GM06990 (cell line): ENCODE data around the gene LDLRAD4.

Source experiments
- DNase-seq: peaks from one replicate; pipeline ENCODE4 v3.0.0-alpha.2; 2011; ENCODE audit not compliant: insufficient read length; ENCODE audit errors: extremely low read depth
- H3K27me3 ChIP-seq: replicated peaks from 2 replicates; pipeline ENCODE4 v1.6.0; 2011; ENCODE audit warnings: low read length; ENCODE audit not compliant: control insufficient read depth, insufficient read depth
- H3K36me3 ChIP-seq: 2 replicates; pipeline ENCODE4 v1.5.1; 2011; ENCODE audit warnings: low read length; ENCODE audit not compliant: control insufficient read depth, insufficient read depth
- H3K4me3 ChIP-seq: replicated peaks from 2 replicates; pipeline ENCODE4 v1.5.1; 2011; ENCODE audit warnings: low read depth, mild to moderate bottlenecking, control low read depth, low read length
- CTCF ChIP-seq: IDR thresholded peaks from 2 replicates; pipeline ENCODE4 v1.5.1; 2011; ENCODE audit warnings: low read length, control low read depth, mild to moderate bottlenecking, inconsistent platforms; ENCODE audit not compliant: insufficient read depth, poor library complexity, severe bottlenecking

LDLRAD4 gene

GRCh38 chr18:13291745-13292447 is 73.3 kb downstream of the LDLRAD4 start:
- Histone ChIP-seq H3K27me3 (no peaks in the 10 kb centered on the region), H3K36me3 (no peaks in the 10 kb centered on the region), H3K4me3 (no peak overlapping the region)
- DNase-seq: no peak
- TF ChIP-seq CTCF: no peak

GRCh38 chr18:13292736-13293135 is 74.2 kb downstream of the LDLRAD4 start:
- H3K4me3 ChIP-seq: no peak overlapping the region
- TF ChIP-seq CTCF: no peak
- DNase-seq: no peak
- H3K36me3 ChIP-seq: no peaks in the 10 kb centered on the region
- no peaks in the 10 kb centered on the region for H3K27me3 ChIP-seq

- Histone ChIP-seq H3K27me3 (no peaks in the 10 kb centered on the region), H3K36me3 (no peaks in the 10 kb centered on the region), H3K4me3 (no peak overlapping the region)
- DNase-seq: no peak
- no peak for TF ChIP-seq CTCF
Measured at GRCh38 chr18:13294309-13294708, 75.7 kb downstream of the LDLRAD4 start.

GRCh38 chr18:13295894-13296293 is 77.3 kb downstream of the LDLRAD4 start:
- Histone ChIP-seq H3K36me3 (no peaks in the 10 kb centered on the region), H3K4me3 (no peak overlapping the region), H3K27me3 (no peaks in the 10 kb centered on the region)
- no peak for TF ChIP-seq CTCF
- no peak for DNase-seq

- no peaks in the 10 kb centered on the region for H3K36me3 ChIP-seq
- no peak overlapping the region for H3K4me3 ChIP-seq
- TF ChIP-seq CTCF: no peak
- H3K27me3 ChIP-seq: no peaks in the 10 kb centered on the region; the same call in 1 of the 2 replicates
- DNase-seq: no peak
Measured at GRCh38 chr18:13296867-13297574, 78.5 kb downstream of the LDLRAD4 start.
